Muscle of leg (tissue), 11 donors: Measurements from ENCODE around the gene MPG. TPM values are rescaled to one million over a fixed set of nuclear protein-coding genes. Genes with fewer than 3 reads are reported as not detected.
A peak's percentile ranks its signal among the peaks of the same experiment; 100 is the strongest.
"Not testable (repeated sequence)": the region's sequence is repeated elsewhere in the genome, so short reads cannot be mapped to it uniquely, and the experiment has no call there.

Experiments used
- DNase-seq: peaks from one replicate; pipeline ENCODE4 v3.0.0; 2013
- H3K27ac ChIP-seq: one replicate; pipeline ENCODE4 v1.5.1; 2013; ENCODE audit warnings: mild to moderate bottlenecking, low read length, control low read depth
- H3K27me3 ChIP-seq: one replicate; pipeline ENCODE4 v1.6.1; 2013; ENCODE audit warnings: low read length; ENCODE audit not compliant: control insufficient read depth, insufficient read depth
- H3K36me3 ChIP-seq: one replicate; pipeline ENCODE4 v1.6.1; 2013; ENCODE audit warnings: low read length; ENCODE audit not compliant: control insufficient read depth, insufficient read depth
- H3K4me1 ChIP-seq: one replicate; pipeline ENCODE4 v1.6.1; 2013; ENCODE audit warnings: low read length; ENCODE audit not compliant: control insufficient read depth, insufficient read depth
- H3K4me3 ChIP-seq: one replicate; pipeline ENCODE4 v1.5.1; 2013; ENCODE audit warnings: low read length, control low read depth
- H3K9me3 ChIP-seq: replicated peaks from 2 replicates; pipeline ENCODE4 v1.6.1; 2013; ENCODE audit warnings: low read depth, low read length; ENCODE audit not compliant: control insufficient read depth
- whole genome bisulfite sequencing: methylation state at CpG from one replicate; pipeline ENCODE4 v1.1.5; 2013; ENCODE audit warnings: missing lambda C conversion rate; ENCODE audit not compliant: insufficient coverage; 5-methylcytosine and 5-hydroxymethylcytosine counted together
- polyA plus RNA-seq, 8 donors: library from polyadenylated mRNA; unstranded; fragments of 120-200 nt; gene quantifications; one replicate each; pipeline versions ENCODE4 v1.2.1 to v1.2.3, GENCODE V29; 2013; ENCODE audit warnings: inconsistent platforms in 1 of 8, low replicate concordance in 1 of 8; ENCODE audit not compliant: insufficient read length in 8 of 8, insufficient read depth in 1 of 8
- total RNA-seq: library from RNA; stranded (reverse); fragments of 120-200 nt; gene quantifications from one replicate; pipeline ENCODE4 v1.2.4, GENCODE V29; 2013

Gene MPG
- total and polyA plus RNA-seq, 9 donors, result 24.2 to 39.0 (median 32.5) TPM

DNA sequence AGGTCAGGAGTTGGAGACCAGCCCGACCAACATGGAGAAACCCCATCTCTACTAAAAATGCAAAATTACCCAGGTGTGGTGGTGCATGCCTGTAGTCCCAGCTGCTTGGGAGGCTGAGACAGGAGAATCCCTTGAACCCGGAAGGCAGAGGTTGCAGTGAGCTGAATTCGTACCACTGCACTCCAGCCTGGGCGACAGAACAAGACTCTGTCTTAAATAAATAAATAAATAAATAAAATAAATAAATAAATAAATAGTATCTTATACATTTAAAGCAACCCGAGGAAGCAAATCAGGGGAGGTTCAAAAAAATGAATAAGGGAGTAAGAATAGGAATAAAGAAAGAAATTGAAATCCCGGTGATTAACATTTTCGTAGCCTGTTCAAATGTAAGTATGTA lies 31.5 kb upstream of the MPG start:
- not testable (repeated sequence) for DNase-seq, H3K4me1 ChIP-seq, H3K9me3 ChIP-seq, H3K27ac ChIP-seq, H3K27me3 ChIP-seq, H3K4me3 ChIP-seq
- H3K36me3 ChIP-seq, result peaks cover 30% of the 10 kb centered on the region
- no CpG with 5 or more reads among the region's 7 CpGs for WGBS

GRCh38 chr16:47234-47633 lies 30.8 kb upstream of the MPG start:
- DNase-seq, result no peak
- no peaks in the 10 kb centered on the region for H3K27me3 ChIP-seq
- no peaks in the 10 kb centered on the region for H3K9me3 ChIP-seq
- no peak overlapping the region for H3K27ac ChIP-seq
- WGBS, result 92% methylated on average over 7 of the region's 7 CpGs
- H3K36me3 ChIP-seq, result peaks cover 30% of the 10 kb centered on the region
- no peaks in the 10 kb centered on the region for H3K4me1 ChIP-seq
- no peak overlapping the region for H3K4me3 ChIP-seq

DNA sequence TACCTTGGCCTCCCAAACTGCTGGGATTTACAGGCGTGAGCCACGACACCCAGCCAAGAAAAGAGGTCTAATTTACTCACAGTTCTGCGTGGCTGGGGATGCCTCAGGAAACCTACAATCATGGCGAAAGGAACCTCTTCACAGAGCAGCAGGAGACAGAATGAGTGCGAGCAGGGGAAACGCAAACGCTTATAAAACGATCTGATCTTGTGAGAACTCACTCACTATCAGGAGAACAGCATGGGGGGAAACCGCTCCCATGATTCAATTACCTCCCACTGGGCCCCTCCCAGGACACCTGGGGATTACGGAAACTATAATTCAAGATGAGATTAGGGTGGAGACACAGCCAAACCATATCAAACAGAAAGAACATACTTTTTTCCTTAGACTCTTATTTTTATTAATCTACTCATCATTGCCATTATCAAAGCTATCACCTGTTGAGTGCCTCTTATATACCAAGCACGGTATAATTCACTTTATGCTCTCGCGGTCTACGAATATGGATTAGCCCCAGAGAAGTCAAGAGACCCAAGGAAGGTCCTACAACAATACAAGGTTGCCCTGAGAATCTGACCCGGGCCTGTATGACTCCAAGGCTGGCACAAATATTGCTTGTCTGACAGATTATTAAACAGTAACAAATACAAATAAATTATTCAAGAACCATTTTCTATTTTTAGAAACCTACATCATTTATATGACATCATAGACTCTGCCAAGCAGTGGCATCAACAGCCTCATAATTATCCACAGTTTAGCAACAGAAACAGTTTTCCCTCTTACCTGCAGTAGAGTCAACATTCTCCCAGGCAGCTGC lies 27.0 kb upstream of the MPG start:
- no peak overlapping the region for H3K4me3 ChIP-seq
- H3K9me3 ChIP-seq, result no peaks in the 10 kb centered on the region
- peaks cover 8% of the 10 kb centered on the region for H3K4me1 ChIP-seq
- H3K36me3 ChIP-seq, result peaks cover 30% of the 10 kb centered on the region
- 96% methylated on average over 4 of the region's 15 CpGs for WGBS
- H3K27me3 ChIP-seq, result no peaks in the 10 kb centered on the region
- no peak overlapping the region for H3K27ac ChIP-seq
- DNase-seq, result no peak

DNA sequence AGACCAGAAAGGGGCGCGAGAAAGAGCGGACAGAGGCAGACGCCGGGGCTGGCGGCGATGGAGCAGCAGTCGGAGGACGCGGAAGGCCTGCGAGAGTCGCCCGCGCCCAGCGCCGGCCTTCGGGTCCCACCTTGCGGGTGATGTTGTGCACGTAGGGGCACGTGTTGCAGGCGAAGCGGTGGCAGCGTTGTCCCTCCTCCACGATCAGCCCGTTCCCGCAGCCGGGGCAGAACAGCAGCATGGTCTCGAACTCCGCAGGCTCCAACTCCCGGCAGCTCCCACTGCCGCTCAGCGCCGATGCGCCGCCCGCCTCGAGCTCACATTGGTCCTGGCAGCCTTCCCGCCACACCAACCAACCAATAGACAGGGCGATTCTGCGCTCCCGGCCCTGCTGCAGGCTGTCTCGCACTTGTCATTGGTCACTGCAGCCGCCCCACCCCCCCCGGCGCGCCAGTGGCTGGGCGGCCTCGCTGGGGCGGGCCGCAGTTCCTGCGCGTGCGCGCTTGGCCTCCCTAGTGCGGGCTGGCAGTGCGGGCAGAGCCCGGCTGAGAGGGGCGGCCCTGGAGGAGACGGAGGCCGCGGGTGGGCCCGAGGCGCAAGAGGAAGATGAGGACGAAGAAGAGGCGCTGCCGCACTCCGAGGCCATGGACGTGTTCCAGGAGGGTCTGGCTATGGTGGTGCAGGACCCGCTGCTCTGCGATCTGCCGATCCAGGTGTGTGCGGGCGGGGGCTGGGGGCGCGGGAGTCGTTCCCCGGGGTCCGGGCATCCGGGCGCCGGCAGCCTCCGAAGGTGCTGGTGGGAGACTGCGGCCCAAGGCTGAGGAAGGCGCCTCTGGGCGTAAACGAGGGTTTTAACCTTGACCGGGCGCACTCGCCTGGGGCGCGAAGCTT lies 24.4 kb upstream of the MPG start, which contains the start of the genes POLR3K and SNRNP25:
Gene POLR3K (minus strand): TSS at position 263 of the 891 bp plus-strand sequence. CDS start 22 bp downstream, at position 241.
Gene SNRNP25 (plus strand): TSS at position 483 of the 891 bp plus-strand sequence. CDS start 189 bp downstream, at position 672.
- Histone ChIP-seq H3K27ac (peak within 1 kb of the TSS; percentile 4), H3K4me1 (peaks cover 8% of the 10 kb centered on the region), H3K9me3 (no peaks in the 10 kb centered on the region), H3K27me3 (no peaks in the 10 kb centered on the region), H3K36me3 (peaks cover 45% of the 10 kb centered on the region), H3K4me3 (peak within 1 kb of the TSS; percentile 79)
- DNase-seq, result peak; percentile 99
- WGBS, result 2% methylated on average over 86 of the region's 91 CpGs

DNA sequence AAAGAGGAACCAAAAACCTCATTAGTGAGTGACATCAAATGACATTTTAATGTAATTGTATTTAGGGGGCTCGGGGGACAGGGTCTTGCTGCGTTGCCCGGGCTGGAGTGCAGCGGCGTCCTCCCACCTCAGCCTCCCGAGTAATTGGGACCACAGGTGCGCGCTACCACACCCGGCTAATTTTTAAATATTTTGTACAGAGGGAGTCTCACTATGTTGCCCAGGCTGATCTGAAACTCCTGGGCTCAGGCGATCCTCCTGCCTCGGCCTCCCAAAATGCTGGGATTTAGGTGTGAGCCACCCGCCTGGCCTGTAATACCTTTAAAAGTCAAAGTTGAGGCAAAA lies 23.8 kb upstream of the MPG start:
- 56% methylated on average over 6 of the region's 12 CpGs for WGBS
- no peaks in the 10 kb centered on the region for H3K9me3 ChIP-seq
- H3K27ac ChIP-seq, result no peak overlapping the region
- peaks cover 51% of the 10 kb centered on the region for H3K36me3 ChIP-seq
- H3K27me3 ChIP-seq, result no peaks in the 10 kb centered on the region
- peaks cover 8% of the 10 kb centered on the region for H3K4me1 ChIP-seq
- peak overlapping the region; percentile 79 for H3K4me3 ChIP-seq
- no peak for DNase-seq

- Histone ChIP-seq H3K9me3 (no peaks in the 10 kb centered on the region), H3K27me3 (no peaks in the 10 kb centered on the region), H3K4me3 (no peak overlapping the region), H3K36me3 (peaks cover 64% of the 10 kb centered on the region), H3K27ac (no peak overlapping the region), H3K4me1 (peaks cover 8% of the 10 kb centered on the region)
- 93% methylated on average over 10 of the region's 11 CpGs for WGBS
- no peak for DNase-seq
Measured at GRCh38 chr16:55571-56136, 22.4 kb upstream of the MPG start.

DNA sequence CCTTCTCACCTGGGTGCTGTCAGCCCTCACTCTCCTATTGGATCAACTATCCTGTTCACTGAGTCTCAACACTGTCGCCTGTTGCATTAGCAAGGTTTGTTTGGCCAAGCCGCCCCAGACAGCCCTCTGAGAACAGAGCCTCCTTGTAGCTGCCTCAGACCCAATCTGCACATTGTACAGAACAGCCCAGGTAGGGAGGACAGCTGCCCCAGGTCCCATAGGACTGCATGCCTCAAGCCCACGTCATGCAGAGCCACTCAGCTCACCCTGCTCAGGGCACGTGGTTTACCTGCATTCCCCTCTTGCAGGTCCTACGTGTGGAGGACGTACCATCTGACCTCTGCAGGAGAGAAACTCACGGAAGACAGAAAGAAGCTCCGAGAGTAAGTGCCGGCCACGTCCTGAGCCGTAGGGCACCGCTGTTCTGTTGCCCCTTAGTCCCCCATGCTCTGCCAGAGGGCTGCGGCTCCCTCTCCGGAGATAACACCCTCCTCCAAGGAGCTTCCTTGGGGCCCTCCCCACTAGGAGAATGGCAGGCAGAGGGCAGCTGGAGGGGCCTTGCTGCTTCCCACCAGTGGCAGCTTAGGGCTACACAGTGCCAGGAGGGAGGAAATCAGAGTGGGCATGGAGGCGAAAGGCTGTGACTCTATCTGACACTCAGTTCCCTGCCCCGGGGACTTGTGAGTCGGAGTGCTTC lies 21.6 kb upstream of the MPG start:
- H3K27me3 ChIP-seq, result no peaks in the 10 kb centered on the region
- H3K4me1 ChIP-seq, result peaks cover 8% of the 10 kb centered on the region
- DNase-seq, result no peak
- H3K36me3 ChIP-seq, result peaks cover 63% of the 10 kb centered on the region
- no peak overlapping the region for H3K27ac ChIP-seq
- no peaks in the 10 kb centered on the region for H3K9me3 ChIP-seq
- no peak overlapping the region for H3K4me3 ChIP-seq
- WGBS, result 79% methylated on average over 12 of the region's 17 CpGs

- Histone ChIP-seq H3K27me3 (no peaks in the 10 kb centered on the region), H3K36me3 (peaks cover 75% of the 10 kb centered on the region), H3K9me3 (no peaks in the 10 kb centered on the region), H3K4me3 (no peak overlapping the region), H3K27ac (no peak overlapping the region), H3K4me1 (peaks cover 8% of the 10 kb centered on the region)
- DNase-seq, result no peak
- WGBS, result 35% methylated on average over 5 of the region's 8 CpGs
Measured at GRCh38 chr16:57711-58110, 20.3 kb upstream of the MPG start.

DNA sequence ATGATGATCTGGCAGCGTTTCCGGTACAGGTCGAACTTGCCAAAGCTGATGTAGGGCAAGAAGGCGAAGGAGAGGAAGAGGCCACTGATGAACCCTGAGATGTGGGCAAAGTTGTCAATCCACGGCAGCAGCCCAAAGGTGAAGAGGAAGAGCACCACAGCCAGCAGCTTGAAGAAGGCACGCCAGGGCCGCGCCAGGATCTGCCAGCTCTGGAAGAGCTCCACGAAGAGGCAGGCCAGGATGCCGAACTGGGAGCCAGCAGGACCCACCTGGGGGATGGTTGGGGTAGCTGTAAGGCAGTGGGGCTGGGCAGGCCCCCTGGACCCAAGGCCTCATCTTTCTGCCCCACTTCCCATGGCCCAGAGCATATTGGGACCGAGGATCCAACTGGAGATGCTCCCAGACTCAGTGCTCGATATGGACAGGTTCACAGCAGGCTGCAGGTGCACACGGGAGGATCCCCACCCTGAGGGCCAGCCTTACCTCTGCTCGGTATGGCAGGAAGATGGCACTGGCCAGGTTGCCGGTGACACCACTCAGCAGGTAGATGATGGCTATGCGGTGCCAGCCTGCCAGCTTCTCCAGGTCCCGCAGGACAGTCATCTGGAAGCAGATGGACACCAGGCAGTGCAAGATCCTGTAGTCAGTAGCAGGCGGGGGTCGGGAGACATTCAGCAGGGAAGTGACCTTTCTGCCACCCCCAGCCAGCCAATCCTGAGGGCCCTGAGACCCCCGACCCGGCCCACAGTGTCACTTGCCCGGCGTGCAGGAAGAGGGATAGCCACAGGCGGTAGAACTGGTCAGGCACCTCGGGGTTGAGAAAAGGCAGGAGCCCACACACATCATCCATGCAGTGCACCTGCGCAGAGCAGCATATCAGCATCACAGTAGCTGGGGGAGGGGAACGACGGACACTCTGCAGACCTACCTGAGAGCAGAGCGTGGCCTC lies 19.3 kb upstream of the MPG start:
- Histone ChIP-seq H3K27ac (no peak overlapping the region), H3K4me3 (no peak overlapping the region), H3K27me3 (no peaks in the 10 kb centered on the region), H3K36me3 (peaks cover 85% of the 10 kb centered on the region), H3K9me3 (no peaks in the 10 kb centered on the region), H3K4me1 (peaks cover 13% of the 10 kb centered on the region)
- 82% methylated on average over 26 of the region's 29 CpGs for WGBS
- DNase-seq, result no peak
